HG03432 (cell line): ENCODE data around the gene ZRANB2.

Experiments
- ATAC-seq: cut with Tn5 transposase; IDR thresholded peaks from one replicate; pipeline ENCODE4 v1.9.1; 2021; ENCODE audit warnings: mild to moderate bottlenecking, moderate library complexity; ENCODE audit not compliant: unreplicated experiment

The ZRANB2 gene

GRCh38 chr1:71071720-71072119 is 9.1 kb downstream of the ZRANB2 start:
- ATAC-seq: no peak

GRCh38 chr1:71068325-71069240 is 12.3 kb downstream of the ZRANB2 start:
- ATAC-seq: peak; percentile 92

GRCh38 chr1:71054791-71055190 is 26.0 kb downstream of the ZRANB2 start:
- no peak for ATAC-seq

- no peak for ATAC-seq
Measured at GRCh38 chr1:71054281-71054731, 26.5 kb downstream of the ZRANB2 start.

- ATAC-seq: no peak
Measured at GRCh38 chr1:71053758-71054157, 27.1 kb downstream of the ZRANB2 start.

- no peak for ATAC-seq
Measured at GRCh38 chr1:71053146-71053545, 27.7 kb downstream of the ZRANB2 start.

GRCh38 chr1:71049951-71050598 is 30.8 kb downstream of the ZRANB2 start:
- peak; percentile 51 for ATAC-seq

GRCh38 chr1:71047635-71048607 is 32.9 kb downstream of the ZRANB2 start, which contains the start of gene PTGER3:
PTGER3 (minus strand) TSS chr1:71047816; CDS start chr1:71047577, 239 bp downstream.
- ATAC-seq: peak; percentile 45

GRCh38 chr1:71046891-71047634 is 33.8 kb downstream of the ZRANB2 start:
- peak; percentile 42 for ATAC-seq

GRCh38 chr1:71045463-71046028 is 35.3 kb downstream of the ZRANB2 start:
- ATAC-seq: no peak

- ATAC-seq: no peak
Measured at GRCh38 chr1:71044833-71045232, 36.0 kb downstream of the ZRANB2 start.

GRCh38 chr1:71043065-71043464 is 37.8 kb downstream of the ZRANB2 start:
- no peak for ATAC-seq

GRCh38 chr1:71041806-71042205 is 39.0 kb downstream of the ZRANB2 start:
- no peak for ATAC-seq

GRCh38 chr1:71039661-71040262 is 41.1 kb downstream of the ZRANB2 start:
- ATAC-seq: no peak

- ATAC-seq: no peak
Measured at GRCh38 chr1:71038942-71039341, 41.9 kb downstream of the ZRANB2 start.

GRCh38 chr1:71037829-71038620 is 42.8 kb downstream of the ZRANB2 start:
- no peak for ATAC-seq

- no peak for ATAC-seq
Measured at GRCh38 chr1:71037066-71037465, 43.8 kb downstream of the ZRANB2 start.

GRCh38 chr1:71033136-71033535 is 47.7 kb downstream of the ZRANB2 start:
- no peak for ATAC-seq

- ATAC-seq: no peak
Measured at GRCh38 chr1:71031426-71031825, 49.4 kb downstream of the ZRANB2 start.
